ENCODE results near the gene RAD51D. TPM values are rescaled to one million over a fixed set of nuclear protein-coding genes. Genes with fewer than 3 reads are reported as not detected.

Gene RAD51D
- total and polyA plus RNA-seq, 10 of the 15 experiments (the other 5 are each of a cell fraction or from before 2014, with no cell fraction given), result 2.6 to 29.3 (median 13.5) TPM

GRCh38 chr17:35073991-35074627, 45.6 kb downstream of the RAD51D start (continued):
- no peak for TF ChIP-seq BCL3 (IDR thresholded peaks at IDR 0.05; ENCODE audit: borderline replicate concordance, insufficient read depth, low read depth, low read length, poor library complexity, severe bottlenecking)
- TF ChIP-seq E4F1 (IDR thresholded peaks at IDR 0.05; ENCODE audit: borderline replicate concordance, partially characterized antibody), result no peak
- no peak for TF ChIP-seq CTCF (IDR thresholded peaks at IDR 0.05 in 2 of 3, conservative IDR thresholded peaks at IDR 0.05 in 1 of 3; ENCODE audit: control insufficient read depth in 2 of 3, extremely low read depth in 1 of 3, insufficient read depth in 1 of 3, low read depth in 3 of 3, low read length in 3 of 3)
- 0 out of 2 replicates have a peak, but pooled peaks have one; percentile 25 for TF ChIP-seq NR2F1 (conservative IDR thresholded peaks at IDR 0.05)
- TF ChIP-seq ZNF207 (IDR thresholded peaks at IDR 0.05; ENCODE audit: borderline replicate concordance), result no peak
- peak; percentile 48 for TF ChIP-seq RUNX3 (IDR thresholded peaks at IDR 0.05; ENCODE audit: low read length)
- 0 out of 2 replicates have a peak, but pooled peaks have one; percentile 23 for TF ChIP-seq PKNOX1 (IDR thresholded peaks at IDR 0.05)
- TF ChIP-seq MEF2A (IDR thresholded peaks at IDR 0.05; ENCODE audit: insufficient read depth, low read depth, low read length), result no peak
- TF ChIP-seq PBX3 (IDR thresholded peaks at IDR 0.05; ENCODE audit: insufficient replicate concordance, low read depth, low read length), result no peak
- TF ChIP-seq HCFC1 (IDR thresholded peaks at IDR 0.05; ENCODE audit: low read length), result no peak
- no peak for TF ChIP-seq SMARCA5 (IDR thresholded peaks at IDR 0.05)
- TF ChIP-seq PAX8 (IDR thresholded peaks at IDR 0.05), result no peak
- TF ChIP-seq BCLAF1 (IDR thresholded peaks at IDR 0.05), result no peak
- no peak for TF ChIP-seq FOXK2 (IDR thresholded peaks at IDR 0.05)
- no peak for TF ChIP-seq POLR2AphosphoS5 (IDR thresholded peaks at IDR 0.05; ENCODE audit: low read length)
